HEK293 (cell line): ENCODE results near the gene SAMD3.
A peak's percentile ranks its signal among the peaks of the same experiment; 100 is the strongest.

ENCODE experiments used
- GFI1B ChIP-seq: fragments of 450-650 bp; formaldehyde crosslinking; IDR thresholded peaks from 2 replicates; pipeline ENCODE4 v1.5.1; 2016; ENCODE audit warnings: missing biosample characterization, missing genetic modification characterization
- IKZF3 ChIP-seq: fragments of 450-650 bp; IDR thresholded peaks from 2 replicates; pipeline ENCODE4 v1.5.0; 2018; ENCODE audit warnings: missing biosample characterization, mild to moderate bottlenecking, missing genetic modification characterization, moderate library complexity
- OVOL3 ChIP-seq: fragments of 450-650 bp; formaldehyde crosslinking; IDR thresholded peaks from 2 replicates; pipeline ENCODE4 v1.5.1; 2016; ENCODE audit warnings: missing biosample characterization, missing genetic modification characterization
- SALL2 ChIP-seq: fragments of 450-650 bp; formaldehyde crosslinking; IDR thresholded peaks from 2 replicates; pipeline ENCODE4 v1.5.0; 2017; ENCODE audit warnings: missing biosample characterization, mild to moderate bottlenecking, missing genetic modification characterization, borderline replicate concordance
- SCRT2 ChIP-seq: fragments of 450-650 bp; formaldehyde crosslinking; IDR thresholded peaks from 2 replicates; pipeline ENCODE4 v1.5.1; 2016; ENCODE audit warnings: missing biosample characterization, missing genetic modification characterization
- SP3 ChIP-seq: fragments of 450-650 bp; formaldehyde crosslinking; IDR thresholded peaks from 2 replicates; pipeline ENCODE4 v1.5.1; 2016; ENCODE audit warnings: missing biosample characterization, missing genetic modification characterization
- SP7 ChIP-seq: fragments of 450-650 bp; formaldehyde crosslinking; IDR thresholded peaks from 2 replicates; pipeline ENCODE4 v1.5.1; 2016; ENCODE audit warnings: missing biosample characterization, missing genetic modification characterization
- YY1 ChIP-seq: fragments of 450-650 bp; formaldehyde crosslinking; IDR thresholded peaks from 2 replicates; pipeline ENCODE4 v1.5.1; 2018; ENCODE audit warnings: missing biosample characterization, missing genetic modification characterization
- ZBTB20 ChIP-seq: fragments of 450-650 bp; formaldehyde crosslinking; IDR thresholded peaks from 2 replicates; pipeline ENCODE4 v1.5.1; 2016; ENCODE audit warnings: missing biosample characterization, missing genetic modification characterization
- ZBTB8A ChIP-seq: fragments of 450-650 bp; formaldehyde crosslinking; IDR thresholded peaks from 2 replicates; pipeline ENCODE4 v1.5.1; 2016; ENCODE audit warnings: missing biosample characterization, missing genetic modification characterization
- ZFP41 ChIP-seq: fragments of 450-650 bp; formaldehyde crosslinking; IDR thresholded peaks from 2 replicates; pipeline ENCODE4 v1.5.1; 2016; ENCODE audit warnings: missing biosample characterization, missing genetic modification characterization, borderline replicate concordance
- ZNF133 ChIP-seq: fragments of 450-650 bp; formaldehyde crosslinking; IDR thresholded peaks from 2 replicates; pipeline ENCODE4 v1.5.1; 2016; ENCODE audit warnings: missing biosample characterization, missing genetic modification characterization
- ZNF148 ChIP-seq: fragments of 450-650 bp; formaldehyde crosslinking; IDR thresholded peaks from 2 replicates; pipeline ENCODE4 v1.5.0; 2017; ENCODE audit warnings: missing biosample characterization, missing genetic modification characterization, borderline replicate concordance
- ZNF155 ChIP-seq: fragments of 450-650 bp; formaldehyde crosslinking; IDR thresholded peaks from 2 replicates; pipeline ENCODE4 v1.5.1; 2016; ENCODE audit warnings: missing biosample characterization, missing genetic modification characterization
- ZNF16 ChIP-seq: fragments of 450-650 bp; formaldehyde crosslinking; IDR thresholded peaks from 2 replicates; pipeline ENCODE4 v1.5.1; 2016; ENCODE audit warnings: low read depth, missing biosample characterization, missing genetic modification characterization
- ZNF174 ChIP-seq: fragments of 450-650 bp; formaldehyde crosslinking; IDR thresholded peaks from 2 replicates; pipeline ENCODE4 v1.5.0; 2017; ENCODE audit warnings: missing biosample characterization, mild to moderate bottlenecking, missing genetic modification characterization
- ZNF19 ChIP-seq: fragments of 450-650 bp; formaldehyde crosslinking; IDR thresholded peaks from 2 replicates; pipeline ENCODE4; 2016; ENCODE audit warnings: missing biosample characterization, missing genetic modification characterization, low read depth
- ZNF211 ChIP-seq: fragments of 450-650 bp; formaldehyde crosslinking; IDR thresholded peaks from 2 replicates; pipeline ENCODE4 v1.5.1; 2016; ENCODE audit warnings: low read depth, missing biosample characterization, missing genetic modification characterization
- ZNF23 ChIP-seq: fragments of 450-650 bp; formaldehyde crosslinking; IDR thresholded peaks from 2 replicates; pipeline ENCODE4 v1.5.1; 2016; ENCODE audit warnings: missing biosample characterization, missing genetic modification characterization, borderline replicate concordance
- ZNF24 ChIP-seq: fragments of 450-650 bp; formaldehyde crosslinking; IDR thresholded peaks from 2 replicates; pipeline ENCODE4 v1.5.1; 2016; ENCODE audit warnings: missing biosample characterization, missing genetic modification characterization
- ZNF416 ChIP-seq: fragments of 450-650 bp; formaldehyde crosslinking; IDR thresholded peaks from 2 replicates; pipeline ENCODE4 v1.5.1; 2016; ENCODE audit warnings: missing biosample characterization, missing genetic modification characterization
- ZNF449 ChIP-seq: fragments of 450-650 bp; formaldehyde crosslinking; IDR thresholded peaks from 2 replicates; pipeline ENCODE4 v1.5.1; 2017; ENCODE audit warnings: missing biosample characterization, mild to moderate bottlenecking, missing genetic modification characterization, moderate library complexity
- ZNF510 ChIP-seq: fragments of 450-650 bp; formaldehyde crosslinking; IDR thresholded peaks from 2 replicates; pipeline ENCODE4 v1.5.1; 2018; ENCODE audit warnings: mild to moderate bottlenecking, missing genetic modification characterization, missing biosample characterization; ENCODE audit not compliant: insufficient replicate concordance
- ZNF560 ChIP-seq: fragments of 450-650 bp; formaldehyde crosslinking; IDR thresholded peaks from 2 replicates; pipeline ENCODE4 v1.5.1; 2017; ENCODE audit warnings: missing biosample characterization, missing genetic modification characterization, borderline replicate concordance
- ZNF596 ChIP-seq: fragments of 450-650 bp; IDR thresholded peaks from 2 replicates; pipeline ENCODE4 v1.5.0; 2018; ENCODE audit warnings: missing biosample characterization, mild to moderate bottlenecking, missing genetic modification characterization, moderate library complexity
- ZNF610 ChIP-seq: fragments of 450-650 bp; formaldehyde crosslinking; IDR thresholded peaks from 2 replicates; pipeline ENCODE4 v1.5.1; 2016; ENCODE audit warnings: missing biosample characterization, missing genetic modification characterization, borderline replicate concordance
- ZNF629 ChIP-seq: fragments of 450-650 bp; formaldehyde crosslinking; IDR thresholded peaks from 2 replicates; pipeline ENCODE4 v1.5.1; 2017; ENCODE audit warnings: missing biosample characterization, missing genetic modification characterization
- ZNF707 ChIP-seq: fragments of 450-650 bp; formaldehyde crosslinking; IDR thresholded peaks from 2 replicates; pipeline ENCODE4 v1.5.1; 2016; ENCODE audit warnings: missing biosample characterization, missing genetic modification characterization
- ZNF76 ChIP-seq: fragments of 450-650 bp; formaldehyde crosslinking; IDR thresholded peaks from 2 replicates; pipeline ENCODE4; 2016; ENCODE audit warnings: low read depth, missing biosample characterization, missing genetic modification characterization, borderline replicate concordance
- ZNF776 ChIP-seq: fragments of 450-650 bp; formaldehyde crosslinking; IDR thresholded peaks from 2 replicates; pipeline ENCODE4 v1.5.0; 2017; ENCODE audit warnings: missing biosample characterization, missing genetic modification characterization, borderline replicate concordance
- TF ChIP-seq, protein P1 (sequence below): fragments of 450-650 bp; formaldehyde crosslinking; IDR thresholded peaks from 2 replicates; pipeline ENCODE4; 2016; ENCODE audit warnings: missing biosample characterization, missing genetic modification characterization
- TF ChIP-seq, protein P2 (sequence below): fragments of 450-650 bp; formaldehyde crosslinking; IDR thresholded peaks from 2 replicates; pipeline ENCODE4 v1.5.1; 2016; ENCODE audit warnings: missing biosample characterization, missing genetic modification characterization, low read depth
- TF ChIP-seq, protein P3 (sequence below): fragments of 450-650 bp; formaldehyde crosslinking; IDR thresholded peaks from 2 replicates; pipeline ENCODE4 v1.5.1; 2016; ENCODE audit warnings: missing biosample characterization, missing genetic modification characterization
- TF ChIP-seq, protein P4 (sequence below): fragments of 450-650 bp; formaldehyde crosslinking; IDR thresholded peaks from 2 replicates; pipeline ENCODE4 v1.5.1; 2016; ENCODE audit warnings: missing biosample characterization, missing genetic modification characterization

Gene SAMD3

GRCh38 chr6:130156908-130157307 is 65.8 kb downstream of the SAMD3 start (continued):
- TF ChIP-seq, protein P1, sequence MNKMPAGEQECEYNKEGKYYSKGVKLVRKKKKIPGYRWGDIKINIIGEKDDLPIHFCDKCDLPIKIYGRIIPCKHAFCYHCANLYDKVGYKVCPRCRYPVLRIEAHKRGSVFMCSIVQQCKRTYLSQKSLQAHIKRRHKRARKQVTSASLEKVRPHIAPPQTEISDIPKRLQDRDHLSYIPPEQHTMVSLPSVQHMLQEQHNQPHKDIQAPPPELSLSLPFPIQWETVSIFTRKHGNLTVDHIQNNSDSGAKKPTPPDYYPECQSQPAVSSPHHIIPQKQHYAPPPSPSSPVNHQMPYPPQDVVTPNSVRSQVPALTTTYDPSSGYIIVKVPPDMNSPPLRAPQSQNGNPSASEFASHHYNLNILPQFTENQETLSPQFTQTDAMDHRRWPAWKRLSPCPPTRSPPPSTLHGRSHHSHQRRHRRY: no peak
- TF ChIP-seq ZNF707 (tag by site-specific recombination) (no peak), SCRT2 (tag by site-specific recombination) (no peak), ZNF133 (tag by site-specific recombination) (no peak), ZNF174 (tag by site-specific recombination) (no peak), ZNF629 (tag by site-specific recombination) (peak; percentile 26; the same call in 1 of the 2 replicates), OVOL3 (tag by site-specific recombination) (no peak), IKZF3 (tag by site-specific recombination) (no peak), ZNF449 (tag by site-specific recombination) (no peak), ZNF510 (tag by site-specific recombination) (peak; percentile 64), ZNF148 (no peak), ZNF211 (tag by site-specific recombination) (no peak), ZNF610 (tag by site-specific recombination) (no peak), ZNF596 (no peak), ZNF560 (tag by site-specific recombination) (peak; percentile 48; the same call in 1 of the 2 replicates), ZNF24 (tag by site-specific recombination) (no peak), ZNF16 (tag by site-specific recombination) (no peak), ZNF155 (tag by site-specific recombination) (no peak), YY1 (no peak), ZFP41 (tag by site-specific recombination) (no peak), GFI1B (no peak), ZBTB20 (tag by site-specific recombination) (no peak), SP7 (tag by site-specific recombination) (no peak), ZNF76 (no peak), SP3 (no peak), ZNF776 (tag by site-specific recombination) (no peak), ZNF19 (no peak), ZNF23 (tag by site-specific recombination) (no peak), SALL2 (tag by site-specific recombination) (no peak), ZNF416 (tag by site-specific recombination) (no peak), ZBTB8A (tag by site-specific recombination) (peak; percentile 68)
- TF ChIP-seq, protein P2, sequence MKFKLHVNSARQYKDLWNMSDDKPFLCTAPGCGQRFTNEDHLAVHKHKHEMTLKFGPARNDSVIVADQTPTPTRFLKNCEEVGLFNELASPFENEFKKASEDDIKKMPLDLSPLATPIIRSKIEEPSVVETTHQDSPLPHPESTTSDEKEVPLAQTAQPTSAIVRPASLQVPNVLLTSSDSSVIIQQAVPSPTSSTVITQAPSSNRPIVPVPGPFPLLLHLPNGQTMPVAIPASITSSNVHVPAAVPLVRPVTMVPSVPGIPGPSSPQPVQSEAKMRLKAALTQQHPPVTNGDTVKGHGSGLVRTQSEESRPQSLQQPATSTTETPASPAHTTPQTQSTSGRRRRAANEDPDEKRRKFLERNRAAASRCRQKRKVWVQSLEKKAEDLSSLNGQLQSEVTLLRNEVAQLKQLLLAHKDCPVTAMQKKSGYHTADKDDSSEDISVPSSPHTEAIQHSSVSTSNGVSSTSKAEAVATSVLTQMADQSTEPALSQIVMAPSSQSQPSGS (tag by site-specific recombination): no peak
- TF ChIP-seq, protein P3, sequence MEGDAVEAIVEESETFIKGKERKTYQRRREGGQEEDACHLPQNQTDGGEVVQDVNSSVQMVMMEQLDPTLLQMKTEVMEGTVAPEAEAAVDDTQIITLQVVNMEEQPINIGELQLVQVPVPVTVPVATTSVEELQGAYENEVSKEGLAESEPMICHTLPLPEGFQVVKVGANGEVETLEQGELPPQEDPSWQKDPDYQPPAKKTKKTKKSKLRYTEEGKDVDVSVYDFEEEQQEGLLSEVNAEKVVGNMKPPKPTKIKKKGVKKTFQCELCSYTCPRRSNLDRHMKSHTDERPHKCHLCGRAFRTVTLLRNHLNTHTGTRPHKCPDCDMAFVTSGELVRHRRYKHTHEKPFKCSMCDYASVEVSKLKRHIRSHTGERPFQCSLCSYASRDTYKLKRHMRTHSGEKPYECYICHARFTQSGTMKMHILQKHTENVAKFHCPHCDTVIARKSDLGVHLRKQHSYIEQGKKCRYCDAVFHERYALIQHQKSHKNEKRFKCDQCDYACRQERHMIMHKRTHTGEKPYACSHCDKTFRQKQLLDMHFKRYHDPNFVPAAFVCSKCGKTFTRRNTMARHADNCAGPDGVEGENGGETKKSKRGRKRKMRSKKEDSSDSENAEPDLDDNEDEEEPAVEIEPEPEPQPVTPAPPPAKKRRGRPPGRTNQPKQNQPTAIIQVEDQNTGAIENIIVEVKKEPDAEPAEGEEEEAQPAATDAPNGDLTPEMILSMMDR (tag by site-specific recombination): no peak
- TF ChIP-seq, protein P4, sequence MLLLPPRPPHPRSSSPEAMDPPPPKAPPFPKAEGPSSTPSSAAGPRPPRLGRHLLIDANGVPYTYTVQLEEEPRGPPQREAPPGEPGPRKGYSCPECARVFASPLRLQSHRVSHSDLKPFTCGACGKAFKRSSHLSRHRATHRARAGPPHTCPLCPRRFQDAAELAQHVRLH (tag by site-specific recombination): no peak
